ENCODE data around the gene MRPL58. TPM values are rescaled to one million over a fixed set of nuclear protein-coding genes. Genes with fewer than 3 reads are reported as not detected.
"Not testable (repeated sequence)": the region's sequence is repeated elsewhere in the genome, so short reads cannot be mapped to it uniquely, and the experiment has no call there.

The MRPL58 gene
- total RNA-seq, 1 experiment from 2014 or later: 55.2 TPM

- Histone ChIP-seq H3K4me3 (ENCODE audit: low read depth in 2 of 2, low read length in 2 of 2) (no peak overlapping the region), H3K36me3 (ENCODE audit: control insufficient read depth, insufficient read depth, low read length) (peaks cover 2% of the 10 kb centered on the region; the same call in 1 of the 2 replicates), H3K4me1 (ENCODE audit: control insufficient read depth, insufficient read depth, low read length) (no peaks in the 10 kb centered on the region), H3K27me3 (ENCODE audit: control insufficient read depth, insufficient read depth, low read length) (no peaks in the 10 kb centered on the region), H3K9me3 (ENCODE audit: control insufficient read depth, insufficient read depth, low read depth, low read length) (no peaks in the 10 kb centered on the region), H3K27ac (ENCODE audit: low read length) (no peak overlapping the region)
- no peak for ATAC-seq
- in situ Hi-C loops (cut with HindIII; ENCODE audit: low pct_unique_long_range_greater_than_20kb, low sequenced_read_pairs): no loop called here
- ChIA-PET POLR2A (no interaction called here), CTCF (interaction anchor here (0.8 to 2.4 kb wide), 3 partner anchors 12 to 177 kb away, joined by 3 to 8 read pairs (median 4); partner anchors contain the start of gene MRPL58)
- no TSS peak for BruUV-seq (replicated peaks)
- intact Hi-C loops (cut with micrococcal nuclease; ENCODE audit: unreplicated experiment): no loop called here
- TF ChIP-seq POLR2AphosphoS5 (IDR thresholded peaks at IDR 0.05; ENCODE audit: low read depth, low read length): no peak
- TF ChIP-seq CTCF (IDR thresholded peaks at IDR 0.05): no peak
- TF ChIP-seq TCF7L2 (IDR thresholded peaks at IDR 0.05; ENCODE audit: low read depth, low read length): no peak
- TF ChIP-seq REST (IDR thresholded peaks at IDR 0.05; ENCODE audit: insufficient read depth in 1 of 2, low read depth in 2 of 2, low read length in 1 of 2): no peak
- TF ChIP-seq SIN3A (IDR thresholded peaks at IDR 0.05; ENCODE audit: borderline replicate concordance, insufficient read depth, low read depth, low read length): no peak
- no peak for DNase-seq (ENCODE audit: low read depth, low spot score)
Observed at GRCh38 chr17:75024686-75025397, 12.4 kb downstream of the MRPL58 start.

GRCh38 chr17:75025398-75025734 is 12.9 kb downstream of the MRPL58 start:
- H3K4me3 ChIP-seq (ENCODE audit: low read depth in 2 of 2, low read length in 2 of 2); H3K27me3 ChIP-seq (ENCODE audit: control insufficient read depth, insufficient read depth, low read length); H3K27ac ChIP-seq (ENCODE audit: low read length); H3K4me1 ChIP-seq (ENCODE audit: control insufficient read depth, insufficient read depth, low read length); intact Hi-C loops (cut with micrococcal nuclease; ENCODE audit: unreplicated experiment); H3K9me3 ChIP-seq (ENCODE audit: control insufficient read depth, insufficient read depth, low read depth, low read length); in situ Hi-C loops (cut with HindIII; ENCODE audit: low pct_unique_long_range_greater_than_20kb, low sequenced_read_pairs); ATAC-seq; BruUV-seq (replicated peaks); H3K36me3 ChIP-seq (ENCODE audit: control insufficient read depth, insufficient read depth, low read length); POLR2A ChIA-PET; DNase-seq (ENCODE audit: low read depth, low spot score): not testable (repeated sequence)
- CTCF ChIA-PET: interaction anchor here (1.6 kb wide), 1 partner anchor 13 kb away, joined by 4 read pairs; the partner anchor contains the start of gene MRPL58

- POLR2A ChIA-PET; DNase-seq (ENCODE audit: low read depth, low spot score): not testable (repeated sequence)
Observed at GRCh38 chr17:75026650-75027049, 14.2 kb downstream of the MRPL58 start.

More at GRCh38 chr17:75026650-75027049, 14.2 kb downstream of the MRPL58 start:
- H3K4me3 ChIP-seq (ENCODE audit: low read depth in 2 of 2, low read length in 2 of 2); BruUV-seq (replicated peaks); H3K4me1 ChIP-seq (ENCODE audit: control insufficient read depth, insufficient read depth, low read length); H3K27me3 ChIP-seq (ENCODE audit: control insufficient read depth, insufficient read depth, low read length); H3K9me3 ChIP-seq (ENCODE audit: control insufficient read depth, insufficient read depth, low read depth, low read length); CTCF ChIA-PET; H3K36me3 ChIP-seq (ENCODE audit: control insufficient read depth, insufficient read depth, low read length); intact Hi-C loops (cut with micrococcal nuclease; ENCODE audit: unreplicated experiment); in situ Hi-C loops (cut with HindIII; ENCODE audit: low pct_unique_long_range_greater_than_20kb, low sequenced_read_pairs); H3K27ac ChIP-seq (ENCODE audit: low read length); ATAC-seq: not testable (repeated sequence)
